Fibroblast of lung (primary cell): ENCODE data around the gene CCNL1. TPM values are rescaled to one million over a fixed set of nuclear protein-coding genes. Genes with fewer than 3 reads are reported as not detected.

Experiments
- DNase-seq, 2 donors: peaks; one replicate each; pipeline versions ENCODE4 v3.0.0 to v3.0.0-alpha.2; 2010; ENCODE audit warnings: low read depth in 2 of 2
- H2AFZ ChIP-seq: 2 replicates; pipeline ENCODE4 v1.5.1; 2012; ENCODE audit warnings: low read length, control low read depth, inconsistent platforms
- H3K27ac ChIP-seq: 2 replicates; pipeline ENCODE4 v1.5.1; 2011; ENCODE audit warnings: low read length, control low read depth; ENCODE audit not compliant: insufficient read depth
- H3K27me3 ChIP-seq: 2 replicates; pipeline ENCODE4 v1.5.1; 2011; ENCODE audit warnings: mild to moderate bottlenecking, low read length; ENCODE audit not compliant: control insufficient read depth, insufficient read depth
- H3K36me3 ChIP-seq: 2 replicates; pipeline ENCODE4 v1.5.1; 2011; ENCODE audit warnings: low read length; ENCODE audit not compliant: control insufficient read depth, insufficient read depth
- H3K4me1 ChIP-seq: 2 replicates; pipeline ENCODE4 v1.5.1; 2011; ENCODE audit warnings: low read length; ENCODE audit not compliant: control insufficient read depth, insufficient read depth; ENCODE audit errors: extremely low read depth
- H3K4me2 ChIP-seq: 2 replicates; pipeline ENCODE4 v1.5.1; 2011; ENCODE audit warnings: low read length, control low read depth; ENCODE audit not compliant: insufficient read depth; ENCODE audit errors: extremely low read depth
- H3K4me3 ChIP-seq, 4 experiments: fragments of 200-600 bp in 1 of 4; sonication (generic) in 1 of 4; replicated peaks in 1 of 4; 2 replicates each; pipeline ENCODE4 v1.5.1; 2011 to 2016; ENCODE audit warnings: low read length in 4 of 4, low read depth in 3 of 4, mild to moderate bottlenecking in 3 of 4, control low read depth in 2 of 4, inconsistent platforms in 1 of 4, mixed read lengths in 1 of 4; ENCODE audit not compliant: insufficient read depth in 1 of 4; ENCODE audit errors: control extremely low read depth in 1 of 4
- H3K79me2 ChIP-seq: 2 replicates; pipeline ENCODE4 v1.5.1; 2012; ENCODE audit warnings: mild to moderate bottlenecking, low read length, inconsistent platforms; ENCODE audit not compliant: control insufficient read depth, insufficient read depth
- H3K9ac ChIP-seq: 2 replicates; pipeline ENCODE4 v1.5.1; 2011; ENCODE audit warnings: mild to moderate bottlenecking, low read length, control low read depth; ENCODE audit not compliant: insufficient read depth
- H3K9me3 ChIP-seq: 2 replicates; pipeline ENCODE4 v1.5.1; 2012; ENCODE audit warnings: low read depth, low read length; ENCODE audit not compliant: control insufficient read depth, insufficient read depth
- H4K20me1 ChIP-seq: 2 replicates; pipeline ENCODE4 v1.5.1; 2011; ENCODE audit warnings: low read length; ENCODE audit not compliant: control insufficient read depth, insufficient read depth; ENCODE audit errors: extremely low read depth
- EZH2 ChIP-seq: IDR thresholded peaks from 2 replicates; pipeline ENCODE4 v1.5.1; 2012; ENCODE audit warnings: low read length, control low read depth, mild to moderate bottlenecking; ENCODE audit errors: missing control alignments
- polyA plus RNA-seq, 2 donors: library from polyadenylated mRNA; depleted of rRNA in 1 of 2; stranded (reverse) in 1 of 2; unstranded in 1 of 2; fragments of >200 nt; gene quantifications; 2 replicates each; pipeline ENCODE4 v1.2.1, GENCODE V29; 2011 to 2012; ENCODE audit warnings: missing spikeins in 1 of 2
- total RNA-seq: library from RNA; depleted of rRNA; stranded (reverse); fragments of >200 nt; gene quantifications from 2 replicates; pipeline ENCODE4 v1.2.1, GENCODE V29; 2014
- TF ChIP-seq, protein P1 (sequence below), 2 donors: IDR thresholded peaks in 1 of 2; conservative IDR thresholded peaks in 1 of 2; 1 replicate in 1 of 2; 2 replicates in 1 of 2; pipeline ENCODE4 v1.5.1; 2011 to 2012; ENCODE audit warnings: low read length in 2 of 2, control low read depth in 1 of 2, inconsistent platforms in 1 of 2, low read depth in 1 of 2, mild to moderate bottlenecking in 1 of 2

Gene CCNL1
- total and polyA plus RNA-seq, 2 donors (not counting 1 experiment from before 2014, with no cell fraction given) = 63.8 to 219 TPM

DNA sequence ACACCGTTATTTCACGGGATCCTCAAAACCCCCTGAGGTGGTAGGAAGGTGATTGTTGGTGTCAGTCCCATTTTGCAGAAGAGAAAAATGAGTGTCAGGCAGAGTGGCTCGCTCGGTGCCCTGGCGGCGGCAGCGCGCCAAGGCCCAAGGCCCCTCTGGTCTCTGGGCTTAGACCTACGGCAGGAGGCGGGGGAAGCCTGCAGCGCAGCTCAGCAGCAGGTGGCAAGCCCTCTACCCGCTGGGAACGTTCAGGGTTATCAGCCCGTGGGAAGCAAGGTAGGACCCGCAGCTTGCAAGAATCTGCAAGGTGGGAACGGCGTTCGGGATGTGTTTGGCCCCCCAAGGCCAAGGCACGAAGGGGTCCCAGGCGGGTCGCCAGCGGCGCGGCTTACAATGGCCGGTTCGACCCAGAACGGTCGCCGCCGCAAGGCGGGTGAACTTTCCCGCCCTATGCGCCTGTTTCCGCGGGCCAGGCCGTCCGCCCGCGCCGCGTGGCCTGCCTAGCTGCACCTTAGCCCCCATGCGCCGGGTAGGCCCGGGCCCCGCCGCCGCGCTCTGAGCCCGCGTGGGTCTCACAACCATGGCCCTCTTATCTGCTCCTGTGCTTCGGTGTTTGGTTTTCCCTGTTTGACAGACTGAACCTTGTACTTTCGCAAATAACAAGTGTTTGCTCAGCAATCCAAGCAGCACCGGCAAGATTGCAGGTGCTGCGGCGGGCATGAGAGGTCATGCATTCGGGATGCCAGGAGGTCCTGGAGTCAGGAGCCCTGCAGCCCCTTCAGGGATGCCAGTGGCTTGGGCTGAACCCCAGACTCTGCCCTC is 39.7 kb downstream of the CCNL1 start:
- DNase-seq = no peak
- H3K9ac ChIP-seq = no peak overlapping the region
- no peaks in the 10 kb centered on the region for H4K20me1 ChIP-seq
- H3K27me3 ChIP-seq = no peaks in the 10 kb centered on the region
- no peak overlapping the region for H3K4me2 ChIP-seq
- H3K36me3 ChIP-seq = no peaks in the 10 kb centered on the region
- no peak overlapping the region for H3K4me3 ChIP-seq
- H2AFZ ChIP-seq = no peak overlapping the region
- TF ChIP-seq, protein P1, sequence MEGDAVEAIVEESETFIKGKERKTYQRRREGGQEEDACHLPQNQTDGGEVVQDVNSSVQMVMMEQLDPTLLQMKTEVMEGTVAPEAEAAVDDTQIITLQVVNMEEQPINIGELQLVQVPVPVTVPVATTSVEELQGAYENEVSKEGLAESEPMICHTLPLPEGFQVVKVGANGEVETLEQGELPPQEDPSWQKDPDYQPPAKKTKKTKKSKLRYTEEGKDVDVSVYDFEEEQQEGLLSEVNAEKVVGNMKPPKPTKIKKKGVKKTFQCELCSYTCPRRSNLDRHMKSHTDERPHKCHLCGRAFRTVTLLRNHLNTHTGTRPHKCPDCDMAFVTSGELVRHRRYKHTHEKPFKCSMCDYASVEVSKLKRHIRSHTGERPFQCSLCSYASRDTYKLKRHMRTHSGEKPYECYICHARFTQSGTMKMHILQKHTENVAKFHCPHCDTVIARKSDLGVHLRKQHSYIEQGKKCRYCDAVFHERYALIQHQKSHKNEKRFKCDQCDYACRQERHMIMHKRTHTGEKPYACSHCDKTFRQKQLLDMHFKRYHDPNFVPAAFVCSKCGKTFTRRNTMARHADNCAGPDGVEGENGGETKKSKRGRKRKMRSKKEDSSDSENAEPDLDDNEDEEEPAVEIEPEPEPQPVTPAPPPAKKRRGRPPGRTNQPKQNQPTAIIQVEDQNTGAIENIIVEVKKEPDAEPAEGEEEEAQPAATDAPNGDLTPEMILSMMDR (conservative IDR thresholded peaks at IDR 0.05 in 1 of 2, IDR thresholded peaks at IDR 0.05 in 1 of 2; ENCODE audit: low read depth in 1 of 2, low read length in 2 of 2) = no peak
- no peak for TF ChIP-seq EZH2
- no peak overlapping the region for H3K27ac ChIP-seq
- no peaks in the 10 kb centered on the region for H3K9me3 ChIP-seq
- H3K79me2 ChIP-seq = no peaks in the 10 kb centered on the region
- peaks cover 9% of the 10 kb centered on the region for H3K4me1 ChIP-seq

DNA sequence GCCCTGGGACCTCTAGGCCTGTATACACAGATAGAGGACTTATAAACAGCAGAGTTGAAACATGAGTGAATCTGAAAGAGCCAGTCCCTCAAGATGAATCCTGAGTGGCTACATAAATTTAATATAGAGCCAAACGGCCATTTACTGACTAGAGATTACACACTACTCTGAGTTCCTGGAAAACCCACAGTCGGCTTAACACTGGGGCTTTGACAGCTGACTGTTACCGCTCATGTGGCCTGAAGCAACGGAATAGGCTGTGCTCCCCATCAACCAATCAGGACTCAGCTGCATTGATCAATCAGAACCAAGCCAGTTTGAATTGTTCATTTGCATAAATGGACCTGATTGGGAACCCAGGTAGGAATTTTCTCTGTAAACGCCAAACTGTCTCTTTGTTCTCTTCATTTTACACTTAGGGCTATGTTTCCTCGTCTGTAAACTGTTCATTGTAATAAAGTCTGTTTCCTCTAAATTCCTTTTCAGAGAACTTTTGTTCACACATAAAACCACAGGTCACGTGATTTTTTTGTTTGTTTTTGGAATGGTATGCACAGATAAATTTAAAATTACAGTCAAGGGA is 40.5 kb downstream of the CCNL1 start:
- H3K9me3 ChIP-seq = no peaks in the 10 kb centered on the region
- H3K4me1 ChIP-seq = peaks cover 9% of the 10 kb centered on the region
- no peaks in the 10 kb centered on the region for H3K36me3 ChIP-seq
- no peaks in the 10 kb centered on the region for H4K20me1 ChIP-seq
- H3K79me2 ChIP-seq = no peaks in the 10 kb centered on the region
- no peak overlapping the region for H3K27ac ChIP-seq
- H3K4me2 ChIP-seq = no peak overlapping the region
- TF ChIP-seq, protein P1 (conservative IDR thresholded peaks at IDR 0.05 in 1 of 2, IDR thresholded peaks at IDR 0.05 in 1 of 2; ENCODE audit: low read depth in 1 of 2, low read length in 2 of 2) = no peak
- no peak for TF ChIP-seq EZH2
- no peak overlapping the region for H3K4me3 ChIP-seq
- no peak overlapping the region for H3K9ac ChIP-seq
- no peaks in the 10 kb centered on the region for H3K27me3 ChIP-seq
- DNase-seq = no peak
- no peak overlapping the region for H2AFZ ChIP-seq

DNA sequence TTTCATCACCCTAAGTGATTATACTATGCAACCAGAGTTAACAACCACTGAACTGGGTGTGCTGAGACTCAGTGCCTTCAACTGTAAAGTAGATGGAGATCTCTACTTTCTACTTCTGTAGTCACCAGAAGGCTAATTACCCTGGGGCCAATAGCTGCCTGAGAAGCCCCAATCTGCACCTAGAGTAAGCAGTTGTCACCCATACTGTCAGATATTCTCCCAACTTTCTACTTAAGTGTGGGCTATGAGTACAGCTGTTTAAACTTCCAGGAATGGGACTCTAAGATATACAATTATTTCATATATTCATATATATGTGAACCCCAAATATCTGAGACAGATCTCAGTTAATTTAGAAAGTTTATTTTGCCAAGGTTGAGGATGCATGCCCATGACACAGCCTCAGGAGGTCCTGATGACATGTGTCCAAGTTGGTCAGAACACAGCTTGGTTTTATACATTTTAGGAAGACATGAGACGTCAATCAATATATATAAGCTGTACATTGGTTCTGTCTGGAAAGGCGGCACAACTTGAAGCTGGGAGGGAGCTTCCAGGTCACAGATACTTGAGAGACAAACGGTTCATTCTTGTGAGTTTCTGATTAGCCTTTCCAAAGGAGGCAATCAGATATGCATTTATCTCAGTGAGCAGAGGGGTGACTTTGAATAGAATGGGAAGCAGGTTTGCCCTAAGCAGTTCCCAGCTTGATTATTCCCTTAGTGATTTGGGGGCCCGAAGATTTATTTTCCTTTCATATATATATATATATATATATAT is 41.9 kb downstream of the CCNL1 start:
- H4K20me1 ChIP-seq = no peaks in the 10 kb centered on the region
- H3K79me2 ChIP-seq = no peaks in the 10 kb centered on the region
- H3K27ac ChIP-seq = no peak overlapping the region
- no peak for TF ChIP-seq EZH2
- TF ChIP-seq, protein P1 (conservative IDR thresholded peaks at IDR 0.05 in 1 of 2, IDR thresholded peaks at IDR 0.05 in 1 of 2; ENCODE audit: low read depth in 1 of 2, low read length in 2 of 2) = no peak
- H2AFZ ChIP-seq = no peak overlapping the region
- H3K27me3 ChIP-seq = no peaks in the 10 kb centered on the region
- peaks cover 9% of the 10 kb centered on the region for H3K4me1 ChIP-seq
- no peaks in the 10 kb centered on the region for H3K36me3 ChIP-seq
- no peak overlapping the region for H3K4me3 ChIP-seq
- H3K9me3 ChIP-seq = no peaks in the 10 kb centered on the region
- H3K4me2 ChIP-seq = no peak overlapping the region
- DNase-seq = no peak
- H3K9ac ChIP-seq = no peak overlapping the region
